Measurements from ENCODE around the gene RHOU.

- TF ChIP-seq, protein P1, sequence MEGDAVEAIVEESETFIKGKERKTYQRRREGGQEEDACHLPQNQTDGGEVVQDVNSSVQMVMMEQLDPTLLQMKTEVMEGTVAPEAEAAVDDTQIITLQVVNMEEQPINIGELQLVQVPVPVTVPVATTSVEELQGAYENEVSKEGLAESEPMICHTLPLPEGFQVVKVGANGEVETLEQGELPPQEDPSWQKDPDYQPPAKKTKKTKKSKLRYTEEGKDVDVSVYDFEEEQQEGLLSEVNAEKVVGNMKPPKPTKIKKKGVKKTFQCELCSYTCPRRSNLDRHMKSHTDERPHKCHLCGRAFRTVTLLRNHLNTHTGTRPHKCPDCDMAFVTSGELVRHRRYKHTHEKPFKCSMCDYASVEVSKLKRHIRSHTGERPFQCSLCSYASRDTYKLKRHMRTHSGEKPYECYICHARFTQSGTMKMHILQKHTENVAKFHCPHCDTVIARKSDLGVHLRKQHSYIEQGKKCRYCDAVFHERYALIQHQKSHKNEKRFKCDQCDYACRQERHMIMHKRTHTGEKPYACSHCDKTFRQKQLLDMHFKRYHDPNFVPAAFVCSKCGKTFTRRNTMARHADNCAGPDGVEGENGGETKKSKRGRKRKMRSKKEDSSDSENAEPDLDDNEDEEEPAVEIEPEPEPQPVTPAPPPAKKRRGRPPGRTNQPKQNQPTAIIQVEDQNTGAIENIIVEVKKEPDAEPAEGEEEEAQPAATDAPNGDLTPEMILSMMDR (IDR thresholded peaks at IDR 0.05) = no peak
- no peak for TF ChIP-seq POLR2A (IDR thresholded peaks at IDR 0.05)
These were observed 50.4 kb downstream of the RHOU start for GRCh38 chr1:228785366-228786330.
